CD4-positive, alpha-beta T cell treated with Interleukin-21 for 1 hour (primary cell): ENCODE data around the gene PDCD1LG2.
"Not testable (repeated sequence)": the region's sequence is repeated elsewhere in the genome, so short reads cannot be mapped to it uniquely, and the experiment has no call there.

Source experiments
- DNase-seq: peaks from one replicate; pipeline ENCODE4 v3.0.0-alpha.2; 2020

The PDCD1LG2 gene

GRCh38 chr9:5494765-5495164, 15.6 kb upstream of the PDCD1LG2 start:
- not testable (repeated sequence) for DNase-seq

- no peak for DNase-seq
Measured at GRCh38 chr9:5499157-5499556, 11.2 kb upstream of the PDCD1LG2 start.

GRCh38 chr9:5499889-5500398, 10.4 kb upstream of the PDCD1LG2 start:
- no peak for DNase-seq

- DNase-seq: no peak
Measured at GRCh38 chr9:5500441-5501235, 9.7 kb upstream of the PDCD1LG2 start.

GRCh38 chr9:5502553-5502952, 7.8 kb upstream of the PDCD1LG2 start:
- DNase-seq: no peak

GRCh38 chr9:5509573-5509972, 758 bp upstream of the PDCD1LG2 start:
- DNase-seq: no peak

GRCh38 chr9:5510989-5511388, 658 bp downstream of the PDCD1LG2 start:
- no peak for DNase-seq

- DNase-seq: no peak
Measured at GRCh38 chr9:5511476-5511875, 1.1 kb downstream of the PDCD1LG2 start.

GRCh38 chr9:5511935-5512580, 1.7 kb downstream of the PDCD1LG2 start:
- no peak for DNase-seq

GRCh38 chr9:5512658-5513452, 2.5 kb downstream of the PDCD1LG2 start:
- no peak for DNase-seq

GRCh38 chr9:5513966-5514616, 3.8 kb downstream of the PDCD1LG2 start:
- DNase-seq: no peak

- DNase-seq: no peak
Measured at GRCh38 chr9:5514617-5515260, 4.4 kb downstream of the PDCD1LG2 start.

- no peak for DNase-seq
Measured at GRCh38 chr9:5515261-5515650, 4.9 kb downstream of the PDCD1LG2 start.

GRCh38 chr9:5516453-5517220, 6.3 kb downstream of the PDCD1LG2 start:
- DNase-seq: no peak

- no peak for DNase-seq
Measured at GRCh38 chr9:5518171-5518936, 8.0 kb downstream of the PDCD1LG2 start.

- DNase-seq: no peak
Measured at GRCh38 chr9:5518937-5519319, 8.6 kb downstream of the PDCD1LG2 start.

GRCh38 chr9:5524090-5524489, 13.8 kb downstream of the PDCD1LG2 start:
- no peak for DNase-seq

- DNase-seq: no peak
Measured at GRCh38 chr9:5529683-5530221, 19.4 kb downstream of the PDCD1LG2 start.

GRCh38 chr9:5531101-5531882, 21.0 kb downstream of the PDCD1LG2 start:
- peak; percentile 48 for DNase-seq

GRCh38 chr9:5532306-5532705, 22.0 kb downstream of the PDCD1LG2 start:
- no peak for DNase-seq
